ENCODE data around the gene KCNMB4.

The KCNMB4 gene

GRCh38 chr12:70393787-70394499 lies 27.9 kb downstream of the KCNMB4 start:
- H3K27ac ChIP-seq: no peak overlapping the region
- DNase-seq: no peak
- TF ChIP-seq, protein P1, sequence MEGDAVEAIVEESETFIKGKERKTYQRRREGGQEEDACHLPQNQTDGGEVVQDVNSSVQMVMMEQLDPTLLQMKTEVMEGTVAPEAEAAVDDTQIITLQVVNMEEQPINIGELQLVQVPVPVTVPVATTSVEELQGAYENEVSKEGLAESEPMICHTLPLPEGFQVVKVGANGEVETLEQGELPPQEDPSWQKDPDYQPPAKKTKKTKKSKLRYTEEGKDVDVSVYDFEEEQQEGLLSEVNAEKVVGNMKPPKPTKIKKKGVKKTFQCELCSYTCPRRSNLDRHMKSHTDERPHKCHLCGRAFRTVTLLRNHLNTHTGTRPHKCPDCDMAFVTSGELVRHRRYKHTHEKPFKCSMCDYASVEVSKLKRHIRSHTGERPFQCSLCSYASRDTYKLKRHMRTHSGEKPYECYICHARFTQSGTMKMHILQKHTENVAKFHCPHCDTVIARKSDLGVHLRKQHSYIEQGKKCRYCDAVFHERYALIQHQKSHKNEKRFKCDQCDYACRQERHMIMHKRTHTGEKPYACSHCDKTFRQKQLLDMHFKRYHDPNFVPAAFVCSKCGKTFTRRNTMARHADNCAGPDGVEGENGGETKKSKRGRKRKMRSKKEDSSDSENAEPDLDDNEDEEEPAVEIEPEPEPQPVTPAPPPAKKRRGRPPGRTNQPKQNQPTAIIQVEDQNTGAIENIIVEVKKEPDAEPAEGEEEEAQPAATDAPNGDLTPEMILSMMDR (IDR thresholded peaks at IDR 0.05; ENCODE audit: low read depth, low read length): no peak
- H3K27me3 ChIP-seq (ENCODE audit: insufficient read depth, low read depth, severe bottlenecking): no peaks in the 10 kb centered on the region
- no peaks in the 10 kb centered on the region for H3K36me3 ChIP-seq
- no peaks in the 10 kb centered on the region for H3K9me3 ChIP-seq (ENCODE audit: severe bottlenecking)
- H3K4me3 ChIP-seq (ENCODE audit: low read depth, low read length): no peak overlapping the region

GRCh38 chr12:70398002-70398401 lies 31.9 kb downstream of the KCNMB4 start:
- Histone ChIP-seq H3K27me3 (ENCODE audit: insufficient read depth, low read depth, severe bottlenecking) (no peaks in the 10 kb centered on the region), H3K36me3 (no peaks in the 10 kb centered on the region), H3K27ac (no peak overlapping the region), H3K4me3 (ENCODE audit: low read depth, low read length) (no peak overlapping the region), H3K9me3 (ENCODE audit: severe bottlenecking) (no peaks in the 10 kb centered on the region)
- TF ChIP-seq, protein P1 (IDR thresholded peaks at IDR 0.05; ENCODE audit: low read depth, low read length): no peak
- DNase-seq: no peak

- Histone ChIP-seq H3K27me3 (ENCODE audit: insufficient read depth, low read depth, severe bottlenecking) (no peaks in the 10 kb centered on the region), H3K36me3 (no peaks in the 10 kb centered on the region), H3K27ac (no peak overlapping the region), H3K9me3 (ENCODE audit: severe bottlenecking) (no peaks in the 10 kb centered on the region), H3K4me3 (ENCODE audit: low read depth, low read length) (no peak overlapping the region)
- DNase-seq: no peak
- TF ChIP-seq, protein P1 (IDR thresholded peaks at IDR 0.05; ENCODE audit: low read depth, low read length): no peak
Measured at GRCh38 chr12:70398862-70399261, 32.8 kb downstream of the KCNMB4 start.

DNA sequence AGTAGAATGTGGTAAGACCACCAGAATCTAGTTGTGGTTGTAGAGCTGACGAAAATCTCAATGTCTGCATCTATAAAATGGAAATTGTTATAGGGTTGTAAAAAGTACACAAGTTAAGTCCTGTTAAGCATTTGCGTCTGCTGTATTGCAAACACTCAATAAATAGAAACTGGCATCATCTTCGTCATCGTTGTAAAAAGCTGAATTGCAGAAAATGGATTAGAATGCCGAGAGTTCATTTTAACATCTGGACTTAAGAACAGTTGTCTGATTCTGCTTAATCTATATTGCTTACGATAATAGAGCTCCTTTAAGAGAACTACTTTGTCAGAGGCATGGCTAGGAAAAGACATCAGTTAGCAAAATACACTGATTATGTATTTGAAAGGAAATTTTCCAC lies 33.2 kb downstream of the KCNMB4 start:
- H3K27me3 ChIP-seq (ENCODE audit: insufficient read depth, low read depth, severe bottlenecking): no peaks in the 10 kb centered on the region
- DNase-seq: no peak
- no peak overlapping the region for H3K4me3 ChIP-seq (ENCODE audit: low read depth, low read length)
- no peaks in the 10 kb centered on the region for H3K9me3 ChIP-seq (ENCODE audit: severe bottlenecking)
- H3K36me3 ChIP-seq: no peaks in the 10 kb centered on the region
- H3K27ac ChIP-seq: no peak overlapping the region
- TF ChIP-seq, protein P1 (IDR thresholded peaks at IDR 0.05; ENCODE audit: low read depth, low read length): no peak

DNA sequence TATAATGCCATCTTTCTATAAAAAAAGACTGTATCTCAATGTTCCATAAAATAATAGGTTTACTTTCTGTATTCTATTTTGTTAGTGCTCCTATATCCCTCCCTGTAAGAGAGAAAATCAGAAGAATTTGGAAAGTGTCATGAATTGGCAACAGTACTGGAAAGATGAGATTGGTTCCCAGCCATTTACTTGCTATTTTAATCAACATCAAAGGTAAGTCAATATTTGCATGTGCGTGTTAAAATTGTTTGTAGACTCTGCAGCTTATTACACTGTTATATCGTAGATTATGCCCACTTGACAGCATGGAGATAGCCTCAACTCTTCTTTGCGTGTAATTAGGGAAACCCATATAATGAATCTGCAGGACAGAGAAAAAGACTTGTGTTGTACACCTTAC lies 34.0 kb downstream of the KCNMB4 start:
- H3K9me3 ChIP-seq (ENCODE audit: severe bottlenecking): no peaks in the 10 kb centered on the region
- H3K36me3 ChIP-seq: no peaks in the 10 kb centered on the region
- TF ChIP-seq, protein P1 (IDR thresholded peaks at IDR 0.05; ENCODE audit: low read depth, low read length): no peak
- H3K27ac ChIP-seq: no peak overlapping the region
- H3K27me3 ChIP-seq (ENCODE audit: insufficient read depth, low read depth, severe bottlenecking): no peaks in the 10 kb centered on the region
- no peak overlapping the region for H3K4me3 ChIP-seq (ENCODE audit: low read depth, low read length)
- DNase-seq: no peak

- no peak for DNase-seq
- H3K4me3 ChIP-seq (ENCODE audit: low read depth, low read length): no peak overlapping the region
- H3K27ac ChIP-seq: no peak overlapping the region
- TF ChIP-seq, protein P1 (IDR thresholded peaks at IDR 0.05; ENCODE audit: low read depth, low read length): no peak
- H3K27me3 ChIP-seq (ENCODE audit: insufficient read depth, low read depth, severe bottlenecking): no peaks in the 10 kb centered on the region
- no peaks in the 10 kb centered on the region for H3K9me3 ChIP-seq (ENCODE audit: severe bottlenecking)
- no peaks in the 10 kb centered on the region for H3K36me3 ChIP-seq
Measured at GRCh38 chr12:70402597-70402996, 36.5 kb downstream of the KCNMB4 start.

Data from WERI-Rb-1 (cell line).